ENCODE results near the gene LDB1. TPM values are rescaled to one million over a fixed set of nuclear protein-coding genes. Genes with fewer than 3 reads are reported as not detected.

Gene LDB1
- total RNA-seq, 1 experiment from 2014 or later = 63.9 TPM

GRCh38 chr10:102068216-102068615 is 52.0 kb downstream of the LDB1 start (continued):
- TF ChIP-seq EZH2phosphoT487 (IDR thresholded peaks at IDR 0.05; ENCODE audit: borderline replicate concordance) (no peak), ZNF274 (IDR thresholded peaks at IDR 0.05; ENCODE audit: low read depth, low read length) (no peak), MAX (IDR thresholded peaks at IDR 0.05) (no peak), FOSL1 (IDR thresholded peaks at IDR 0.05; ENCODE audit: low read depth) (no peak), CBX3 (IDR thresholded peaks at IDR 0.05; ENCODE audit: low read depth) (no peak), SP1 (IDR thresholded peaks at IDR 0.05; ENCODE audit: low read depth) (no peak), ZFX (IDR thresholded peaks at IDR 0.05) (no peak), ZBTB33 (IDR thresholded peaks at IDR 0.05; ENCODE audit: extremely low read depth, insufficient replicate concordance, low read length) (no peak), JUND (IDR thresholded peaks at IDR 0.05) (no peak)

- Histone ChIP-seq H3K4me3 (replicated peaks in 1 of 2; ENCODE audit: low read depth in 1 of 2, low read length in 2 of 2) (no peak overlapping the region), H3K27me3 (ENCODE audit: insufficient read depth, low read length) (no peaks in the 10 kb centered on the region), H3K9me3 (ENCODE audit: control insufficient read depth in 1 of 2, insufficient read depth in 1 of 2, low read depth in 1 of 2, low read length in 2 of 2) (no peaks in the 10 kb centered on the region), H3K27ac (ENCODE audit: low read depth, low read length) (no peak overlapping the region), H2AFZ (ENCODE audit: low read depth, low read length, poor library complexity, severe bottlenecking) (no peak overlapping the region), H3K9ac (ENCODE audit: low read length) (no peak overlapping the region), H3K36me3 (ENCODE audit: control insufficient read depth in 1 of 2, insufficient read depth in 2 of 2, low read length in 2 of 2) (0 out of 4 replicates have a peak, but pooled peaks cover 0 to 2% of the 10 kb centered on the region in 2 experiments), H3K79me2 (ENCODE audit: insufficient read depth, low read length) (peaks cover 31% of the 10 kb centered on the region), H3K4me2 (ENCODE audit: low read length) (no peak overlapping the region), H3K9me2 (ENCODE audit: insufficient read depth) (no peaks in the 10 kb centered on the region), H4K20me1 (ENCODE audit: insufficient read depth) (no peaks in the 10 kb centered on the region), H3K4me1 (ENCODE audit: control insufficient read depth in 1 of 2, insufficient read depth in 2 of 2, low read length in 2 of 2) (peaks cover 12 to 22% of the 10 kb centered on the region in 2 experiments)
- CTCF ChIA-PET = interaction anchor here (1.1 to 2.9 kb wide), 3 partner anchors 11 to 227 kb away, joined by 3 to 14 read pairs (median 3); partner anchors contain the start of gene ARMH3
- RAD21 ChIA-PET (ENCODE audit: low non-redundant PET in 1 of 2, low total read pairs in 2 of 2, uncharacterized antibody in 2 of 2, unreplicated experiment in 2 of 2) = no interaction called here
- DNase-seq (ENCODE audit: low read depth, low spot score) (no peak), ATAC-seq (no peak)
- intact Hi-C loops (cut with micrococcal nuclease) = no loop called here
- no TSS peak for BruUV-seq (replicated peaks)
- TF ChIP-seq CEBPB (IDR thresholded peaks at IDR 0.05; ENCODE audit: low read depth) (no peak), ZBTB33 (IDR thresholded peaks at IDR 0.05; ENCODE audit: extremely low read depth, insufficient replicate concordance, low read length) (no peak), CTCF (IDR thresholded peaks at IDR 0.05 in 2 of 3, conservative IDR thresholded peaks at IDR 0.05 in 1 of 3; ENCODE audit: borderline replicate concordance in 1 of 3, insufficient read depth in 1 of 3, low read depth in 2 of 3, low read length in 2 of 3) (no peak)
- POLR2A ChIA-PET = interaction anchor here (2.4 kb wide), 1 partner anchor 9 kb away, joined by 10 read pairs; no protein-coding TSS in a partner anchor
Measured at GRCh38 chr10:102067091-102067916, 52.9 kb downstream of the LDB1 start.

Measured in HCT116 (cell line).